Measurements from ENCODE around the gene NCOA1. TPM values are rescaled to one million over a fixed set of nuclear protein-coding genes. Genes with fewer than 3 reads are reported as not detected.

Gene NCOA1
- total and polyA plus RNA-seq, 2 donors (not counting 3 experiments of a cell fraction or from before 2014, with no cell fraction given): 11.4 to 14.1 TPM

- dilution Hi-C loops (cut with MboI; ENCODE audit: extremely low pct_ligation_motif_present, low sequenced_read_pairs) (no loop called here), intact Hi-C loops (cut with micrococcal nuclease) (no loop called here)
- Histone ChIP-seq H3K27ac (ENCODE audit: insufficient read depth, low read depth, low read length) (no peak overlapping the region), H3K27me3 (ENCODE audit: control insufficient read depth in 2 of 2, insufficient read depth in 2 of 2, low read length in 2 of 2) (no peaks in the 10 kb centered on the region), H3K36me3 (ENCODE audit: control insufficient read depth in 2 of 2, extremely low read depth in 1 of 2, insufficient read depth in 2 of 2, low read length in 2 of 2) (no peaks in the 10 kb centered on the region), H3K4me3 (replicated peaks in 1 of 3; ENCODE audit: insufficient read depth in 1 of 3, low read depth in 1 of 3, low read length in 3 of 3) (no peak overlapping the region), H3K4me1 (ENCODE audit: control insufficient read depth, extremely low read depth, insufficient read depth, low read length) (no peaks in the 10 kb centered on the region), H4K20me1 (replicated peaks; ENCODE audit: control insufficient read depth, extremely low read depth, insufficient read depth, low read length) (no peaks in the 10 kb centered on the region), H2AFZ (ENCODE audit: low read depth, low read length) (no peak overlapping the region), H3K9ac (replicated peaks; ENCODE audit: extremely low read depth, insufficient read depth, low read length) (no peak overlapping the region), H3K79me2 (ENCODE audit: control insufficient read depth, insufficient read depth, low read length) (no peaks in the 10 kb centered on the region), H3K9me1 (replicated peaks; ENCODE audit: control insufficient read depth, extremely low read depth, insufficient read depth, low read length) (no peaks in the 10 kb centered on the region), H3K9me3 (replicated peaks; ENCODE audit: control insufficient read depth, insufficient read depth, low read length) (no peaks in the 10 kb centered on the region), H3K4me2 (ENCODE audit: insufficient read depth, low read length) (no peak overlapping the region)
- FAIRE-seq: peak; percentile 26
- ChIA-PET POLR2A (no interaction called here), CTCF (interaction anchor here (0.6 to 1.0 kb wide), 2 partner anchors 53 to 73 kb away, joined by 3 read pairs; no protein-coding TSS in a partner anchor)
- no peak for DNase-seq (ENCODE audit: low read depth, low spot score)
- BruUV-seq (replicated peaks): no TSS peak
- TF ChIP-seq MYC (IDR thresholded peaks at IDR 0.05; ENCODE audit: low read depth, low read length): no peak
- no peak for TF ChIP-seq POLR2A (IDR thresholded peaks at IDR 0.05; ENCODE audit: low read depth, low read length)
- TF ChIP-seq JUN (IDR thresholded peaks at IDR 0.05; ENCODE audit: borderline replicate concordance, insufficient read depth, insufficient read length, low read depth): no peak
- TF ChIP-seq CTCF (IDR thresholded peaks at IDR 0.05; ENCODE audit: extremely low read depth in 1 of 2, insufficient read depth in 1 of 2, low read depth in 1 of 2, low read length in 2 of 2): no peak
- no peak for TF ChIP-seq GATA2 (IDR thresholded peaks at IDR 0.05; ENCODE audit: insufficient read depth, insufficient read length, low read depth, low read length)
- TF ChIP-seq, protein P1, sequence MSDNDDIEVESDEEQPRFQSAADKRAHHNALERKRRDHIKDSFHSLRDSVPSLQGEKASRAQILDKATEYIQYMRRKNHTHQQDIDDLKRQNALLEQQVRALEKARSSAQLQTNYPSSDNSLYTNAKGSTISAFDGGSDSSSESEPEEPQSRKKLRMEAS (IDR thresholded peaks at IDR 0.05; ENCODE audit: insufficient read depth, insufficient read length): no peak
- TF ChIP-seq EZH2 (IDR thresholded peaks at IDR 0.05; ENCODE audit: borderline replicate concordance, low read depth, low read length, severe bottlenecking): no peak
- no peak for TF ChIP-seq FOS (IDR thresholded peaks at IDR 0.05; ENCODE audit: borderline replicate concordance, insufficient read depth, low read length)
- no peak for TF ChIP-seq POLR2AphosphoS5 (IDR thresholded peaks at IDR 0.05; ENCODE audit: insufficient read depth, low read depth, low read length)
Observed at GRCh38 chr2:24722141-24722790, 231.2 kb downstream of the NCOA1 start.

All from endothelial cell of umbilical vein (primary cell).